C4-2B (cell line): ENCODE data around the gene RHBDD3.
"Not testable (repeated sequence)": the region's sequence is repeated elsewhere in the genome, so short reads cannot be mapped to it uniquely, and the experiment has no call there.

Source experiments
- H3K27ac ChIP-seq: fragments of 450-650 bp; 2 replicates; pipeline ENCODE4 v1.5.1; 2017
- ZFX ChIP-seq: fragments of 450-650 bp; IDR thresholded peaks from 2 replicates; pipeline ENCODE4 v1.6.1; 2017
- TF ChIP-seq, protein P1 (sequence below): fragments of 450-650 bp; conservative IDR thresholded peaks from 2 replicates; pipeline ENCODE4 v1.5.1; 2017; ENCODE audit warnings: mild to moderate bottlenecking

RHBDD3 gene

DNA sequence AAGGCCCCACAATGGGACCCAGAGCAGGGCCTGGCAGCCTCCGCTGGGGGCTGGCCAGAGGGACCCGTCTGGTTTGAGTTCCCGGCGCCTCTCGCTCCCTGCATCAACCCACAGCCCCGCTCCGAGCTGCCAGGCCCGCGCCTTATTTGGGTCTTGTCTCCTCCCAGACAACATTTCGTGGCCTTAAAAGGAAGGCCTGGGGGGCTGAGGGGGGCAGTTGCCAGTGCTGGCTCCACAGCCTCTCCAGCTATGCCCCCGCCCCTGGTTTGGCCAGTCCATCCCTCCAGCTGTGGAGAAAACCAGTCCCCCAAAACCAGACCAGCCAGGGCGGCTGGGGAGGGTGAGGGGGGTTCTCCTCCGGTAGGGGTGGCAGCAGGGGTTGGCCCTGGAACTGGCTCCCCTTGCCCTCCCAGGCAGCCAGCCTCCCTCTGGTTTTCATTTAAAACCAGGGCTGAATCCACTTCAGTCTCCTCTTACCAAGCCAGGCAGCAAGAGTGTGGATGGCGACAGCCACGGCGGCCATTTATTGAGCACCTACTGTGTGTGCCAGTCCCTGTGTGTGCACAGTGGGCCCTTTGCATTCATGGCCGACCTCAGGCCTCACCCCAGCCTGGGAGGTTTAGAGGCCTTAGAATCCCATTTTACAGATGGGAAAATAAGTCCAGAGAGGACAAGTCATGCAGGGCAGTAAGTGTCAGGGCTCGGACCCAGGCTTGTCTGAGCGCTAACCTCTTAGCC is 43.5 kb downstream of the RHBDD3 start:
- TF ChIP-seq ZFX, result no peak
- TF ChIP-seq, protein P1, sequence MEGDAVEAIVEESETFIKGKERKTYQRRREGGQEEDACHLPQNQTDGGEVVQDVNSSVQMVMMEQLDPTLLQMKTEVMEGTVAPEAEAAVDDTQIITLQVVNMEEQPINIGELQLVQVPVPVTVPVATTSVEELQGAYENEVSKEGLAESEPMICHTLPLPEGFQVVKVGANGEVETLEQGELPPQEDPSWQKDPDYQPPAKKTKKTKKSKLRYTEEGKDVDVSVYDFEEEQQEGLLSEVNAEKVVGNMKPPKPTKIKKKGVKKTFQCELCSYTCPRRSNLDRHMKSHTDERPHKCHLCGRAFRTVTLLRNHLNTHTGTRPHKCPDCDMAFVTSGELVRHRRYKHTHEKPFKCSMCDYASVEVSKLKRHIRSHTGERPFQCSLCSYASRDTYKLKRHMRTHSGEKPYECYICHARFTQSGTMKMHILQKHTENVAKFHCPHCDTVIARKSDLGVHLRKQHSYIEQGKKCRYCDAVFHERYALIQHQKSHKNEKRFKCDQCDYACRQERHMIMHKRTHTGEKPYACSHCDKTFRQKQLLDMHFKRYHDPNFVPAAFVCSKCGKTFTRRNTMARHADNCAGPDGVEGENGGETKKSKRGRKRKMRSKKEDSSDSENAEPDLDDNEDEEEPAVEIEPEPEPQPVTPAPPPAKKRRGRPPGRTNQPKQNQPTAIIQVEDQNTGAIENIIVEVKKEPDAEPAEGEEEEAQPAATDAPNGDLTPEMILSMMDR, result no peak
- no peak overlapping the region for H3K27ac ChIP-seq

DNA sequence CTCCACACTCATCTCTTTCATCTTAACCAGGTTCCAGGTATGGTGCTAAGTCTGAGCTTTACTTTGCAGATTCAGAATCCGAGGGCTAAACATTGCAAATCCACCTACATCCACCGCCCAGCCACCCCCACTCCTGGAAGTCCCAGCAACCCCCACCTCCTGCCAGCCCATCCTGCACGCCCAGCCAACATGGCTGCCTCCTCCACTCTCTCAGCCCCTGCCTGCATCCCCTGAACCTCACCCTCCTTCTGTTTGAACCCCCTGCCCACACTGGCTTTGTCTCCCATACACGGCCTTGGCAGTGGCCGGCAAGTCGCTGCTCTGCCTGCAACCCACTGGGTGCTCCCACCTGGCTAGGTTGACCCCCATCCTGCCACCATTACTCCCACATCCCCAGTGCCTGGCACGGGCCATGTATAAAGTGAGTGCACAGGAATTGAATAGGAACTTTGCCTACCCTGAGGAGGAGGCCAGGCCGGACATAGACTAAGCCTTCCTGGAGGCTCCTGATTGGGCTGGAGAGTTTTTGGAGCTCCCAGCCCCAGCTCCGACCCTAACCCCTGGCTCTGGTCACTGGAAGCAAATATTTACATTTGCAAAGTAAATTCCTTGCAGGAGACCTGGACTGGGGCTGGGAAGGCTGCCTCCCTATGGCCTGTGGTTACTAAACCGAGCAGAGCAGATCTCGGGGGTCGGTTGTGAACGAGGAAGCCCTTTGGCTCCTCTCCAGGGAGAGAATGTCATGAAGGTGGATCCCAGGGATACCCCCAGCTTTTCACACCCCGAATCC is 47.7 kb downstream of the RHBDD3 start:
- TF ChIP-seq ZFX, result no peak
- TF ChIP-seq, protein P1, result no peak
- H3K27ac ChIP-seq, result peak overlapping the region; percentile 52

DNA sequence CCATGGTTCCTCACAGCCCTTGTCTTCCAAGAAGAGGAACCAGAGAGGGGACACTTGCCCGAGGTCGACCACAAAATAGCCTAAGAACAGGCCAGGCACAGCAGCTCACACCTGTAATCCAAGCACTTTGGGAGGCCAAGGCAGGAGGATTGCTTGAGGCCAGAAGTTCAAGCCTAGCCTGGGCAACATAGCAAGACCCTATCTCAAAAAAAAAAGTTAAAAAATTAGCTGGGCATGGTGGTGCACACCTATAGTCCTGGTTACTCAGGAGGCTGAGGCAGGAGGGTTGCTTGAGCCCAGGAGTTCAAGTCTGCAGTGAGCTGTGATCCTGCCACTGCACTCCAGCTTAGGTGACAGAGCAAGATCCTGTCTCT is 48.4 kb downstream of the RHBDD3 start:
- H3K27ac ChIP-seq, result not testable (repeated sequence)

DNA sequence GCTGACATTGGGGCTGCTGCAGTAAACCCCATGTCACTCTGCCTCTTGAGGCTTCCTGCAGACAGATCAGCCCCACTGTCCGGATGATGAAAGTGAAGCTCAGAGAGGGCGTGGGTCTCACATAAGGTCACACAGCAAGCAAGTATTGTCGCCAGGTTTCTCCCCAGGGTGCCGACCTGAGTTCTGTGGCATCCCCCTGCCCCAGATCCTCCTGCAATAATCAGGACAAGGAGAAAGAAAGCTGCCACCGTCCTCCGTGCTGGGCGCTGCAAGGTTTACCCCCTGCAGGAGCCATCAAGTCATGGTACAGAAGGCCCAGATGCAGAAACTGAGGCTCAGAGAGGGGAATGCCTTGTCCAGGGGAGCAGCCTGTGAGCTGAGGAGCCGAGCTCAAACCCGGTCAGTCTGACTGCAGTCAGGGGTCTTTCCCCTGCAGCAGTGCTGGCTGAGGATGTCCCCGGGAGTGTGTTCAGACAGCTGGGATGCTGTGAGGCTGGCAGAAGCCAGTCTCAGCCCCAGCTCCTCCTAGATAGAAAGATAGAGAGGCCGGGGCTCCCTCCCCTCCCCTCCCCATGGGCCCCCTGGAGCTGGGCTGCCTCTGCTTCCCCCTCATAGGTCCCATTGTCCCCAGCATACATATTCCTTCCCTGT is 48.9 kb downstream of the RHBDD3 start:
- TF ChIP-seq ZFX, result no peak
- TF ChIP-seq, protein P1, result no peak
- no peak overlapping the region for H3K27ac ChIP-seq

DNA sequence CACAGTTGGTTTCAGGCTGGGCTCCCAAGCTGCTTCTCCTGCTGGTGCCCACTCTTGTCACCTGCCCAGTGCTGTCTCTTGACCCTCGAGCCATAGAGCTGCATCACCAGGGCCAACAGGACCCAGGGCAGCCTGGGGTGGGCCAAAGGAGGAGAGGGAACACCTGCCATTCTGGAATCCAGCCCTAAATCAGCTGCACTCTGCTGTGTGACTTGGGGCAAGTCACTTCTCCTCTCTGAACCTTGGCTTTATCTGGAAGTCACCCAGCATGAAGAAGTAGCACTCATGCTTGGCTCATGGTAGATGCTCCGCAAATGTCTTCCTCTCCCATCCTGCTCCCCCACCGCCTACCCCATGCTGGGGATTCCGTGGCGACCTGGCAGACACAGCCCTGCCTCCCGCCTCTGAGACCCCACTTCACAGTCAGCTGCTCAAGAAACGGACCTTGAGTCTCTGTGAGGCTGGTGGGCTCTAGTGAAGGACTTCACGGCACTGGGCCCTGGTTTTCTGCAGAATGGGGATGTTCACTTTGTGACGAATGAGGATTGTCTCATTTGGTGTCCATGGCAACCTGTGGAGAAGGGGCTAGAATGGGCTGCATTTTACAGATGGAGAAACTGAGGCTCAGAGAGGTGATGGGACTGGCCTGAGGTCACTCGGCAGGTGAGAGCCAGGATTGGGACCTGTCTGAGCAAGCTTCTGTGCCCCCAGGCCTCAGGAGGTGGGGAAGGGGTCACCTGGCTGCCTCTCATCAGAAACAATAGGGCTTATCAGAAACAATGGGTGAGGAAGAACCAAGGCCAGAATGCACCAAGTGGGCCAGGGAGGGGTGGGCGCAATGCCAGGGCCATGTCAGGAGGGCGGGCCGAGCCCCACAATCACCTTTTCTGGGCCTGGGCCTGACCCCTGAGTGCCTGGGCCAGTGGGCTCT is 49.7 kb downstream of the RHBDD3 start:
- H3K27ac ChIP-seq, result no peak overlapping the region
- no peak for TF ChIP-seq ZFX
- TF ChIP-seq, protein P1, result no peak

DNA sequence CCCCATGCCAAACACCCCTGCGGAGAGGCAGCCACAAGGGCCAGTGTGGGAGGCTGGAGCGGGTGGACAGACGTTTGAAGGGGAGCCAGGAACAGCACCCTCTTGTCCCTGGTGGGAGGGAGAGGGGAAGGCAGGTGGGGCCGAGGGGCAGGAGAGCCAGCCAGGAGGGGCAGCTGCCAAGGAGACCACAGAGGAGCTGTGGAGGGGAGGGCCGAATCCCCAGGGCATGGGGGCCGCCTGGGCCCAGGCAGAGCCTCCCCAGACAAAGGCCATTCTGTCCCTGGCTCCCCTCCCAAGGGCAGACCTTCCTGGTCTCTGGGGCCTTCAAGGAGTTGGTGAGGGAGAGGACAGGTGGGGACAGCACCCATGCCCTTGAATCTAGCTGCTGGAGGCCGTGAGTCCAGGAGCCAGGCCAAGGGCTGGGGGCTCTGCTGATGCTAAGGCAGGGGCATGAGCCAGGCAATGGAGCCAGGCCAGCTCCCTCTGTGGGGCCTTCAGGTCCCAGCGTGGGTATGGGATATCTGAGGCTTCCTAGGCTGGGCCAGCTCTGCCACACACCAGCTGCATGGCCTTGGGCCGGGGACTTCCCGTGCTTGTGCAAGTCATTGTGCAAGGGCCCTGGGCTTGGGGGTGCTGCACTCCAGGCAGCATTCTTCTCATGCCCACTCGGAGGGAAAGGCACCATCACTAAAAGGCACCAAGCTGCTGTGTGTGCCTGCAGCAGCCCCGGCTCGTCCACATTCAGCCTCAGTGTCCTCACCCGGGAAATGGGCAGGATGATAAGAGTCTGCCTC is 50.7 kb downstream of the RHBDD3 start:
- no peak overlapping the region for H3K27ac ChIP-seq
- no peak for TF ChIP-seq ZFX
- TF ChIP-seq, protein P1, result no peak
